DMS153 treated with DMSO at 0.1 percent for 48 hours (cell line): ENCODE results near the gene COG6.
A peak's percentile ranks its signal among the peaks of the same experiment; 100 is the strongest.

Experiments used
- DNase-seq: peaks from one replicate; lab custom pipeline; 2025; ENCODE audit not compliant: unreplicated experiment; lab: John Stamatoyannopoulos, UW

COG6 gene

GRCh38 chr13:39767791-39768517 is 112.5 kb downstream of the COG6 start:
- DNase-seq = peak; percentile 56

DNA sequence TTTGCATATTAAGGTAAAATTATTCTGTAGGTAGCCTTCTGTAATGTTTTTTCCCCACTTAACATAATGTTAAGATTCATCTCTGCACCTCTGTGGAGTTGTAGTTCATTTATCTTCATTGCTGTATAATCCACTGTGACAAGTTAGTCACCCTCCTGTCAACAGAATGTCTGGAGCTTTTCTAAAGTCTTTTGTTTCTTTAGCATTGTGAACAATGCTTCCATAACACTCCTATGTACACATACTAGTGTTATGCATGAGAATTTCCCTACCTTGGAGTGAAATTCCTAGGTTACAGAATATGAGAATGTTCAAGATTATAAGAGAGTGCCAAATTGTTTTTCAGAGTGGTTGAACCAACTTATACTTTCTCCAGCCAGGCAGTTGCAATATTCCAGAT is 113.5 kb downstream of the COG6 start:
- DNase-seq = no peak

GRCh38 chr13:39770221-39771090 is 115.0 kb downstream of the COG6 start:
- no peak for DNase-seq

GRCh38 chr13:39773833-39774232 is 118.4 kb downstream of the COG6 start:
- DNase-seq = no peak

GRCh38 chr13:39776439-39776838 is 121.0 kb downstream of the COG6 start:
- DNase-seq = no peak

GRCh38 chr13:39777021-39777420 is 121.6 kb downstream of the COG6 start:
- no peak for DNase-seq

DNA sequence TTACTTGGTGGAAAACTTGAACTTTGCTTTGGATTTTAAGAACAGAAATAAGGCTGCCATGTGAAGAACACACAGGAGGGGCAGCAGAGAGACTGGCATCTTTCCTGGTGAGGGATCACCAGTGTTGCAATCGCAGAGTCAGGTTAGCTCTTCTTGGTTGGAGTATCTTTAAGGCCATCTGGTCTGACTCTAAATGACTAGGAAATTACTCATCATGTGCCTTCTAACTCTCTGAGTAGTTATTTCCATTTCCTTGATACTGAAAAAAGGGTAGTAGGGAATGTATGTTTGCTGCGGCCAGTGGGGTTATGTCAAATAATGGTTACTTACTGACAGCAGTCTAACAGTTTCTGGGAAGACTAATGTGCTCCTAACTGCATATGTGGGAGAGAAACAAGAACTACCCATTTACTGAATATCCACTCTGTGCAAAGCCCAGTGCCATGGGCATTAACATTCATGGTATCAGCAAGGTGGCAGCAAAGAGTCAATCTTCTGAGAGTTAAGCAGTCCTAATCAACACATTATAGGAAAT is 122.1 kb downstream of the COG6 start:
- no peak for DNase-seq

DNA sequence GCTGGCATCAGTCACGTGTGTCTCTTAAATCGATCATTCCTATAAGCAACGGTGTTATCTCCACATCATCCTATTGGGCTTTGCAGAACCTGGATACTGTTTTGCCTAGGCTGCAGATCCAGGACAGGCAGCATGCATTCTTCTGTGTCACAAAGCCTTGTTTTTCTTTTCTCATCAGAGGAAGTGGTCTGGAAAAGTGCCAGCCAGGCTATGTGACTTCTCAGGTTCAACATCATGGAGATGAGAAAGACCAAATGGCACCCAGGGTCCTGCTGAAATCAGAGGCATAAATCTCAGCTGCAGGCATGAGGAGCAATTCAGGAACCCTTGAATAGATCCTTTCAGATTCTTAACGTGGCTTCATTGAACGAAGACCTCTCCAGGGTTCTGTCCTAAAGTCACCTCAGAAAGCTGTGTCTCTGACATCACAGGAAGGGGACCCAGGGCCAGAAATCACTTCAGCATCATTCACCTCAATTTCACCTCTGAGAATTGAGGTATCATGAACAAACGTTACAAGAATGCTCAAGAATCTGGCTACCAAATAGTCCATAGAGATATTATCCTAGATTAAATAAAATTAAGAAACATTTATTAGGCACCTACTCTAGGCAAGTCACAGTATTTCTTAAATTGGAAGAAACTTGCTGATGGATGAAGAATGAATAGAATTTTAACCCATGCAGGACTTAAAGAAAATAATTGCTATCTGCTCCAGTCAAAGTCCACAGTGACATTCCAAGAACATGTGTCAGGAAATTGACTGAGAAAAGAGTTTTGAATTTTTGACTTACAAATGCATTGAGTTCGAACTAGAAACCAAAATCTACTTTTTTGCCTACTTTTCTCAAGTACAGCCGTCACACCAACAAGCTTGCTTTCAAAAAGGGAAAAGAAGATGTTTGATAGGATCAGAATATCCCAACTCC is 124.1 kb downstream of the COG6 start:
- no peak for DNase-seq

- DNase-seq = no peak
Observed at GRCh38 chr13:39780711-39781110, 125.2 kb downstream of the COG6 start.

- no peak for DNase-seq
Observed at GRCh38 chr13:39781381-39781780, 125.9 kb downstream of the COG6 start.

- DNase-seq = no peak
Observed at GRCh38 chr13:39783051-39783450, 127.6 kb downstream of the COG6 start.

DNA sequence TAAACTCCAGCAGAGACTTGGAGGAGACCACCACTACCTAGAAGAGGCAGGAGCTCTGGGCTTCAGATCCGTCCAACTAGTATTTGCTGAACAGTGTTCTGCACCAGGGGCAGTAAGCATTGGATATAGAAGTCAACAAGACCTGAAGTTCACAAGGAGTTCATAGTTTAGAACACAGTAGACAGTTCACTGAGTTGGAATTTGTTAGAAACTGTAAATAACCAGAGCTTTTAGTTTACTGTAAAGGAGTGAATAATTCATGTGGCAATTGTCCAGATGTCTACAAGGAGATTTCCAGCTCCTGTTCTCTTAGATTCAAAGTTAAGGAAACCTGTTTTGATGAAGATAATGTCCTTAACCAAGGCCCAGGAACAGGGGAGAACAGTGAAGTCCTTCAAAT is 128.9 kb downstream of the COG6 start:
- DNase-seq = no peak

DNA sequence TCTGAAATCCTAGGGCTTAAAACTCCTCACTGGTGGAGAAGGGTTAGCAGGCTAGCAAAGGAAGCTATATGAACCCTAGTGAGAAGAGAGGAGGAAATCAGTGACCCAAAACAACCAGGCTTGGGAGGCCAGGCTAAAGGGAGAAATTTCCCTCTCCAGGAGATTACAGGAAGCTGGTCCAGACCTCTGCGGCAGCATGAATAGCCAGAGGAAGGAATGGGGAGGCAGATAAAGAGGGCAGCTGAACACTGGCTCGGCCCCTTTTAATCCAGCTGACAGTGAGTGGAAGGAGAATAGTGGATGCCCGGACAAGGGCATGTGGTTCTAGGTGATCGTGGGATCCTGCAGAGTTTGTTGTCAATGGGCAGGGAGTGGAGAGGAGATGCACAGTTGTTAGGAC is 130.6 kb downstream of the COG6 start:
- DNase-seq = no peak

DNA sequence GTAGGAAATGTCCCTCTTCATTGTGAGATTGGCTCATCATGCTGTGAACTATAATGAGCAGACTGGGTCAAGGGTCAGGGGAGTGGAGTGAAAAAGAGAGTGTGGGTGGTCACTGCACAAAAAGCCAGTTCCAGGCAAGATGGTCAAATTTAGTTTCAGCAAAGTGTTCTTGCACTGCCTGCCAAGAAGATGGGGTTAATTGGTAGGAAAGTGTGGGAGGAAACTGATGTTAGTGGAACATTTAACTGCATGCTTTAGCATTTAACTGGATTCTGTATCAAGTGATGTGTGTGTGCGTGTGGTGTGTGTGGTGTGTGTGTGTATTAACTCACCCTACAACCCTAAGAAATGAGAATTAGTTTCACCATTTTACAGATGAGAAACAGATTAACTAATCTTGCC is 131.6 kb downstream of the COG6 start:
- DNase-seq = no peak

- no peak for DNase-seq
Observed at GRCh38 chr13:39788102-39788501, 132.6 kb downstream of the COG6 start.

GRCh38 chr13:39789451-39789850 is 134.0 kb downstream of the COG6 start:
- no peak for DNase-seq
